K562 (cell line): ENCODE data around the gene DNASE2. TPM values are rescaled to one million over a fixed set of nuclear protein-coding genes. Genes with fewer than 3 reads are reported as not detected.
A peak's percentile ranks its signal among the peaks of the same experiment; 100 is the strongest.

ENCODE experiments used
- CHD7 ChIP-seq: fragments of 200-600 bp; sonication (generic); IDR thresholded peaks from one replicate; pipeline ENCODE4 v1.6.1; 2012; ENCODE audit warnings: mild to moderate bottlenecking, low read depth, low read length, inconsistent platforms
- DIDO1 ChIP-seq: fragments of 450-650 bp; IDR thresholded peaks from 2 replicates; pipeline ENCODE4 v1.6.1; 2016; ENCODE audit warnings: low read depth, missing biosample characterization, missing genetic modification characterization
- E2F4 ChIP-seq: sonication (generic); formaldehyde crosslinking; IDR thresholded peaks from 2 replicates; pipeline ENCODE4 v1.8.0; 2022; ENCODE audit warnings: mild to moderate bottlenecking, low read depth, missing genetic modification reagents
- KDM5B ChIP-seq: fragments of 200-600 bp; sonication (generic); IDR thresholded peaks from 2 replicates; pipeline ENCODE4 v1.6.1; 2012; ENCODE audit warnings: low read depth, mild to moderate bottlenecking, moderate library complexity, low read length, control low read depth, inconsistent platforms; ENCODE audit not compliant: insufficient replicate concordance
- PHF8 ChIP-seq: fragments of 200-600 bp; sonication (generic); IDR thresholded peaks from 2 replicates; pipeline ENCODE4 v1.6.1; 2012; ENCODE audit warnings: mixed run types, mild to moderate bottlenecking, inconsistent platforms, low read length, moderate library complexity, borderline replicate concordance
- STAT6 ChIP-seq: sonication (generic); formaldehyde crosslinking; IDR thresholded peaks from 2 replicates; pipeline ENCODE4 v1.8.1; 2023; ENCODE audit warnings: mild to moderate bottlenecking, missing genetic modification reagents
- ZBTB34 ChIP-seq: fragments of 250-450 bp; sonication (Bioruptor Pico); IDR thresholded peaks from 2 replicates; pipeline ENCODE4 v1.8.0; 2021; ENCODE audit warnings: mild to moderate bottlenecking, moderate library complexity
- ZKSCAN3 ChIP-seq: fragments of 250-450 bp; sonication (Bioruptor Pico); IDR thresholded peaks from 2 replicates; pipeline ENCODE4 v1.4.0; 2020
- polyA plus RNA-seq, 8 experiments: library from polyadenylated mRNA; depleted of rRNA in 4 of 8; stranded (reverse) in 5 of 8; unstranded in 3 of 8; fragments of >200 nt; fragmentation: Nextera tagmentation in 2 of 8; fragmentation: Illumina TruSeq in 1 of 8; extraction: Ambion mirVana in 2 of 8; extraction: Trizol in 1 of 8; gene quantifications; 2 replicates each; pipeline versions ENCODE4 v1.2.1 to v1.2.3, GENCODE V29; 2011 to 2014; ENCODE audit warnings: inconsistent platforms in 1 of 8, missing spikeins in 1 of 8
- total RNA-seq, 7 experiments: library from RNA; depleted of rRNA in 6 of 7; stranded (reverse); fragments of >200 nt in 6 of 7; fragmentation: Illumina TruSeq in 2 of 7; extraction: Trizol in 2 of 7; gene quantifications; 2 replicates each; pipeline versions ENCODE4 v1.2.1 to v1.2.3, GENCODE V29; 2011 to 2021; ENCODE audit warnings: low replicate concordance in 1 of 7

DNASE2 gene
- total and polyA plus RNA-seq, 9 of the 15 experiments (the other 6 are each of a cell fraction or from before 2014, with no cell fraction given): 4.4 to 27.0 (median 20.2) TPM

- TF ChIP-seq CHD7 (no peak), E2F4 (CRISPR knock-in tag) (no peak), DIDO1 (tag) (no peak), ZKSCAN3 (no peak), KDM5B (peak; percentile 32), STAT6 (CRISPR knock-in tag) (no peak), PHF8 (peak; percentile 58; the same call in 1 of the 2 replicates), ZBTB34 (CRISPR knock-in tag) (no peak)
Observed at GRCh38 chr19:12867120-12868099, 13.8 kb downstream of the DNASE2 start (continued).
